Lung (tissue), 12 donors: ENCODE results near the gene ZNF618. TPM values are rescaled to one million over a fixed set of nuclear protein-coding genes. Genes with fewer than 3 reads are reported as not detected.

ENCODE experiments used
- ATAC-seq: fragments of 200-7000 bp; cut with Tn5 transposase; one replicate; pipeline ENCODE4 v1.9.1; 2020; ENCODE audit warnings: moderate number of reproducible peaks; ENCODE audit not compliant: insufficient read depth, low FRiP score
- DNase-seq, 3 donors: peaks; one replicate each; pipeline ENCODE4 v3.0.0-alpha.2; 2013 to 2017
- H3K27ac ChIP-seq, 2 donors: one replicate each; pipeline ENCODE4 v1.5.1; 2013; ENCODE audit warnings: mild to moderate bottlenecking in 2 of 2, moderate library complexity in 2 of 2, control low read depth in 1 of 2, inconsistent platforms in 1 of 2, low read depth in 1 of 2, low read length in 1 of 2
- H3K27me3 ChIP-seq, 3 donors: one replicate each; pipeline ENCODE4 v1.5.1; 2013; ENCODE audit warnings: low read length in 2 of 3; ENCODE audit not compliant: control insufficient read depth in 3 of 3, insufficient read depth in 3 of 3
- H3K36me3 ChIP-seq, 4 donors: one replicate each; pipeline ENCODE4 v1.5.1; 2013; ENCODE audit warnings: low read length in 4 of 4, mild to moderate bottlenecking in 1 of 4, moderate library complexity in 1 of 4; ENCODE audit not compliant: control insufficient read depth in 4 of 4, insufficient read depth in 4 of 4
- H3K4me1 ChIP-seq, 5 donors: one replicate each; pipeline ENCODE4 v1.5.1; 2013; ENCODE audit warnings: low read length in 5 of 5, mild to moderate bottlenecking in 2 of 5, moderate library complexity in 1 of 5; ENCODE audit not compliant: control insufficient read depth in 5 of 5, insufficient read depth in 5 of 5
- H3K4me3 ChIP-seq: one replicate; pipeline ENCODE4 v1.5.1; 2013; ENCODE audit warnings: mild to moderate bottlenecking, control low read depth, moderate library complexity
- H3K9ac ChIP-seq, 2 donors: one replicate each; pipeline ENCODE4 v1.5.1; 2013; ENCODE audit warnings: low read length in 2 of 2, control low read depth in 1 of 2; ENCODE audit not compliant: insufficient read depth in 1 of 2
- H3K9me3 ChIP-seq, 4 donors: one replicate each; pipeline ENCODE4 v1.5.1; 2013; ENCODE audit warnings: low read length in 3 of 4, mild to moderate bottlenecking in 1 of 4, moderate library complexity in 1 of 4; ENCODE audit not compliant: control insufficient read depth in 4 of 4, insufficient read depth in 3 of 4
- WGBS, 2 donors: extraction: QIAGEN DNeasy Blood & Tissue Kit; methylation state at CpG; one replicate each; pipeline ENCODE4 v1.1.7; 2013; 5-methylcytosine and 5-hydroxymethylcytosine counted together
- polyA plus RNA-seq, 2 donors: library from polyadenylated mRNA; stranded (reverse); fragments of 200-250 nt; gene quantifications; one replicate each; pipeline ENCODE4 v1.2.1, GENCODE V29; 2013
- total RNA-seq, 2 donors: library from RNA; depleted of rRNA in 1 of 2; stranded (reverse); fragments of >200 nt in 1 of 2; gene quantifications; one replicate each; pipeline ENCODE4 v1.2.1, GENCODE V29; 2014 to 2021
- TF ChIP-seq, protein P1 (sequence below): IDR thresholded peaks from 2 replicates; pipeline ENCODE4 v1.5.1; 2012; ENCODE audit warnings: mild to moderate bottlenecking; ENCODE audit errors: control extremely low read depth, extremely low read depth
- donor health status: control.
- donor health status: control.
- donor health status: Bipolar disorder and iron deficiency.
- donor health status: healthy.
- donor health status: DM: yes; HTN: yes; CAD: no.

The ZNF618 gene
- total and polyA plus RNA-seq, 4 donors: 1.6 to 16.3 (median 6.0) TPM

DNA sequence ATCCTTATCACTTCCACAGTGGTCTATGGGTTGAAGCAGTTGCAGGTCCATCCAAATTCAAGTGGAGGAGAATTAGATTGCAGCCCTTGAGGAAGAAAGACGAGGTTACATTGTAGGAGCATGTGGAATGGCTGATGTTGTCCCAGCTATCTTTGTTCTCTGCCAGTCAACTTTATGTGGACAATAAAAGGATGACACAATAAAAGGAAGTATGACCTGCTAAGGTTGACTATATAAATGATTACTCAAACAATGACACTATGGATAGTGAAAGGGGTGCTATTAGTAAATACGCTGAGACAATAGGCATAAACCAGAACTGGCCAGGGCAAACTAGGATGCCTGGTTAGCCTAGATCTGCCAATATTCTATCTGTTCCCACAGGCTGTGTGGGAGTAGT is 12.8 kb upstream of the ZNF618 start:
- no peaks in the 10 kb centered on the region for H3K4me1 ChIP-seq
- H3K9me3 ChIP-seq: peaks cover 0 to 2% (median 0%) of the 10 kb centered on the region in 4 donors
- H3K27ac ChIP-seq: no peak overlapping the region
- no peak for DNase-seq
- no peaks in the 10 kb centered on the region for H3K27me3 ChIP-seq
- ATAC-seq: no peak
- no peak overlapping the region for H3K4me3 ChIP-seq
- 82 to 85% methylated on average over 2 of the region's 2 CpGs for WGBS, 2 donors
- TF ChIP-seq, protein P1, sequence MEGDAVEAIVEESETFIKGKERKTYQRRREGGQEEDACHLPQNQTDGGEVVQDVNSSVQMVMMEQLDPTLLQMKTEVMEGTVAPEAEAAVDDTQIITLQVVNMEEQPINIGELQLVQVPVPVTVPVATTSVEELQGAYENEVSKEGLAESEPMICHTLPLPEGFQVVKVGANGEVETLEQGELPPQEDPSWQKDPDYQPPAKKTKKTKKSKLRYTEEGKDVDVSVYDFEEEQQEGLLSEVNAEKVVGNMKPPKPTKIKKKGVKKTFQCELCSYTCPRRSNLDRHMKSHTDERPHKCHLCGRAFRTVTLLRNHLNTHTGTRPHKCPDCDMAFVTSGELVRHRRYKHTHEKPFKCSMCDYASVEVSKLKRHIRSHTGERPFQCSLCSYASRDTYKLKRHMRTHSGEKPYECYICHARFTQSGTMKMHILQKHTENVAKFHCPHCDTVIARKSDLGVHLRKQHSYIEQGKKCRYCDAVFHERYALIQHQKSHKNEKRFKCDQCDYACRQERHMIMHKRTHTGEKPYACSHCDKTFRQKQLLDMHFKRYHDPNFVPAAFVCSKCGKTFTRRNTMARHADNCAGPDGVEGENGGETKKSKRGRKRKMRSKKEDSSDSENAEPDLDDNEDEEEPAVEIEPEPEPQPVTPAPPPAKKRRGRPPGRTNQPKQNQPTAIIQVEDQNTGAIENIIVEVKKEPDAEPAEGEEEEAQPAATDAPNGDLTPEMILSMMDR: no peak
- no peak overlapping the region for H3K9ac ChIP-seq
- H3K36me3 ChIP-seq: no peaks in the 10 kb centered on the region

DNA sequence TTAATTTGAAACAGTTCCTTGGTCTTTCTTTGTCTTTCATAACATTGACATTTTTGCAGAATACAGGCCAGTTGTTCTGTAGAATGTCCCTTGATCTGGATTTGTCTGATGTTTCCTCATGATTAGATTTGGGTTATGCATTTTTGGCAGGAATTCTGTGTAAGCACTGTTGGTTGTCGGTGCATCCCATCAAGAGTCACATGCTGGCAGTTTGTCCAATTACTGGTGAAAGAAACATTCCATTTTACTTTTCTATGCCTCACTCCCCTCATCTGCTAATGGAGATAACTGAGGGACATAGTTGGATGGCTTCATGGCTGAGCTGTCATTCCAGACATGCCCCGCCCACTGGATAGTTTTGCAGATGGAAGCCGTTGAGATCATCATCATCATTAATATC is 7.6 kb upstream of the ZNF618 start:
- Histone ChIP-seq H3K27me3 (no peaks in the 10 kb centered on the region), H3K36me3 (no peaks in the 10 kb centered on the region), H3K9me3 (peaks cover 0 to 2% (median 0%) of the 10 kb centered on the region in 4 donors), H3K4me3 (no peak overlapping the region), H3K27ac (no peak overlapping the region), H3K9ac (no peak overlapping the region), H3K4me1 (no peaks in the 10 kb centered on the region)
- ATAC-seq (no peak), DNase-seq (no peak)
- TF ChIP-seq, protein P1: no peak
- 73 to 84% methylated on average over 3 of the region's 3 CpGs for WGBS, 2 donors

DNA sequence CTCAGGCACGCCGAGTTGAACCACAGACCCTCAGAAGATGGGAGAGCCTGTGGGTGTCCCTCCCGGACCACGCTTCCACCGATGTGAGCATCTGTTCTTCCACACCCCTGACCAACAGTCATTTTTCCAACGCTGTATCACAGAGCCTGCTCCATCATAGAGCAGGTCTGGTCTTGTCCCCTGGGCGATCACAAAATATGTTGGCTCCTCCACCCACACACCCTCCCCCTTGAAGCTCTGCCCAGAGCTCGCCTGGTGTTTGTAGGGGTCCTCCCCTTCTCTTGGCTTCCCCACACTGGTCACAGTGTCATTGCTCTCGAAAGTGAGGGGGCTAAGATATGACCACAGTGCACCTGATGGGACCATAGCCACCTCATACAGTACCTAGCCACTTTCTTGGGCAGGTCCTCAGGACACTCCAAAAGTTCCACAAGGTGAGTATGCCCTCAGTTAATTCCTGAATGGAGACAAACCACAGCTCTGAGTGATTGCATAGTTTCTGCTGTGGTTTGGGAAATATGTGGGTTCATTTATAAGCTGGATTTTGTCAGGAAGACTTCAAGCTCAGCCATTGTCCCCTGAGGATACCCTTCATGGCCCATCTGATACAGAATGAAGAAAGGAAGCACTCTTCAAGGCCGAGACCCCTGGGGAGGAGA is 3.5 kb upstream of the ZNF618 start:
- no peaks in the 10 kb centered on the region for H3K36me3 ChIP-seq
- H3K9me3 ChIP-seq: peaks cover 0 to 2% (median 0%) of the 10 kb centered on the region in 4 donors
- no peaks in the 10 kb centered on the region for H3K27me3 ChIP-seq
- DNase-seq (no peak), ATAC-seq (no peak)
- no peak overlapping the region for H3K27ac ChIP-seq
- peaks cover 0 to 9% (median 0%) of the 10 kb centered on the region in 5 donors for H3K4me1 ChIP-seq
- H3K9ac ChIP-seq: no peak overlapping the region
- 89 to 97% methylated on average over 10 of the region's 10 CpGs for WGBS, 2 donors
- H3K4me3 ChIP-seq: no peak overlapping the region
- TF ChIP-seq, protein P1: no peak

DNA sequence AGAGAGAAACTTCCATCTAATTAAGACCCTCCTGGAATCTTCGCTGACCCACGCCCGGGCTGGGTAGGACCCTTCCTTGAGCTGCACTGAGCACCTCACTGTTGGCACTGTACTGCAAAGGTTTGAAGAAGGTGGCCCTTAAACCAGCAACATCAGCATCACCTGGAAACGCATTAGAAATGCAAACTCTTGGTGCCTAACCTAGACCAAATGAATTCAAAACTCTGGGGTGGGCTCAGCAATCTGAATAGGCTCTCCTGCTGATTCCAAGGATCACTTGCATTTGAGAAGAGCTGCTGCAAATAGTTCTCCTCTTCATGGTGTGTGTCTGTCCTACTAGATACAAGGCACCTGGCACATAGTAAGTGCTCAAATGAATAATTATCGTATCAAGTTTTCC is 2.7 kb upstream of the ZNF618 start:
- H3K36me3 ChIP-seq: no peaks in the 10 kb centered on the region
- no peak for ATAC-seq
- DNase-seq: no peak
- H3K9me3 ChIP-seq: peaks cover 0 to 2% (median 0%) of the 10 kb centered on the region in 4 donors
- 95 to 97% methylated on average over 5 of the region's 5 CpGs for WGBS, 2 donors
- TF ChIP-seq, protein P1: no peak
- no peak overlapping the region for H3K27ac ChIP-seq
- no peak overlapping the region for H3K4me3 ChIP-seq
- H3K4me1 ChIP-seq: peaks cover 0 to 17% (median 0%) of the 10 kb centered on the region in 5 donors
- H3K9ac ChIP-seq: no peak overlapping the region
- no peaks in the 10 kb centered on the region for H3K27me3 ChIP-seq
